ENCODE measurements around the gene LEMD2. TPM values are rescaled to one million over a fixed set of nuclear protein-coding genes. Genes with fewer than 3 reads are reported as not detected.

The LEMD2 gene
- polyA plus RNA-seq, 4 donors: 61.7 to 65.0 (median 64.1) TPM

GRCh38 chr6:33820243-33820642 is 31.3 kb upstream of the LEMD2 start:
- no peak for DNase-seq (ENCODE audit: low read depth in 4 of 4, low spot score in 3 of 4)

- DNase-seq (ENCODE audit: low read depth in 4 of 4, low spot score in 3 of 4): no peak
Observed at GRCh38 chr6:33819021-33819420, 30.1 kb upstream of the LEMD2 start.

GRCh38 chr6:33818293-33818692 is 29.4 kb upstream of the LEMD2 start:
- no peak for DNase-seq (ENCODE audit: low read depth in 4 of 4, low spot score in 3 of 4)

GRCh38 chr6:33817489-33817888 is 28.6 kb upstream of the LEMD2 start:
- no peak for DNase-seq (ENCODE audit: low read depth in 4 of 4, low spot score in 3 of 4)

GRCh38 chr6:33816911-33817310 is 28.0 kb upstream of the LEMD2 start:
- DNase-seq (ENCODE audit: low read depth in 4 of 4, low spot score in 3 of 4): no peak

- no peak for DNase-seq (ENCODE audit: low read depth in 4 of 4, low spot score in 3 of 4)
Observed at GRCh38 chr6:33815854-33816253, 26.9 kb upstream of the LEMD2 start.

GRCh38 chr6:33813990-33814985 is 25.4 kb upstream of the LEMD2 start:
- no peak for DNase-seq (ENCODE audit: low read depth in 4 of 4, low spot score in 3 of 4)

- no peak for DNase-seq (ENCODE audit: low read depth in 4 of 4, low spot score in 3 of 4)
Observed at GRCh38 chr6:33813246-33813904, 24.4 kb upstream of the LEMD2 start.

- DNase-seq (ENCODE audit: low read depth in 4 of 4, low spot score in 3 of 4): peak; percentile 67 to 79 (median 74)
Observed at GRCh38 chr6:33812669-33813068, 23.7 kb upstream of the LEMD2 start.

GRCh38 chr6:33809594-33809993 is 20.7 kb upstream of the LEMD2 start:
- DNase-seq (ENCODE audit: low read depth in 4 of 4, low spot score in 3 of 4): no peak

GRCh38 chr6:33808641-33809180 is 19.8 kb upstream of the LEMD2 start:
- no peak for DNase-seq (ENCODE audit: low read depth in 4 of 4, low spot score in 3 of 4)

- no peak for DNase-seq (ENCODE audit: low read depth in 4 of 4, low spot score in 3 of 4)
Observed at GRCh38 chr6:33807606-33808005, 18.7 kb upstream of the LEMD2 start.

GRCh38 chr6:33806841-33807240 is 17.9 kb upstream of the LEMD2 start:
- DNase-seq (ENCODE audit: low read depth in 4 of 4, low spot score in 3 of 4): no peak

- DNase-seq (ENCODE audit: low read depth in 4 of 4, low spot score in 3 of 4): no peak
Observed at GRCh38 chr6:33803571-33804053, 14.7 kb upstream of the LEMD2 start, which contains the start of gene MLN. MLN (minus strand) TSS chr6:33804003; CDS start chr6:33801163, 2,840 bp downstream.

GRCh38 chr6:33802186-33802958 is 13.4 kb upstream of the LEMD2 start:
- no peak for DNase-seq (ENCODE audit: low read depth in 4 of 4, low spot score in 3 of 4)

GRCh38 chr6:33801611-33802010 is 12.7 kb upstream of the LEMD2 start:
- no peak for DNase-seq (ENCODE audit: low read depth in 4 of 4, low spot score in 3 of 4)

GRCh38 chr6:33800248-33800969 is 11.5 kb upstream of the LEMD2 start:
- no peak for DNase-seq (ENCODE audit: low read depth in 4 of 4, low spot score in 3 of 4)

- no peak for DNase-seq (ENCODE audit: low read depth in 4 of 4, low spot score in 3 of 4)
Observed at GRCh38 chr6:33799454-33800113, 10.7 kb upstream of the LEMD2 start.

GRCh38 chr6:33798343-33798848 is 9.5 kb upstream of the LEMD2 start:
- DNase-seq (ENCODE audit: low read depth in 4 of 4, low spot score in 3 of 4): no peak

Data from right renal pelvis (tissue), 4 donors.